Mesodermal cell (in vitro differentiated cells): ENCODE measurements around the gene SH3TC2. TPM values are rescaled to one million over a fixed set of nuclear protein-coding genes. Genes with fewer than 3 reads are reported as not detected.

ENCODE experiments used
- H3K27ac ChIP-seq: 2 replicates; pipeline ENCODE4 v1.7.0; 2013; ENCODE audit warnings: mild to moderate bottlenecking, low read depth, low read length, moderate library complexity; ENCODE audit not compliant: severe bottlenecking
- H3K36me3 ChIP-seq: 2 replicates; pipeline ENCODE4 v1.7.1; 2013; ENCODE audit warnings: mild to moderate bottlenecking, low read length, moderate library complexity; ENCODE audit not compliant: control insufficient read depth, insufficient read depth
- H3K4me1 ChIP-seq: one replicate; pipeline ENCODE4 v1.7.1; 2013; ENCODE audit warnings: mild to moderate bottlenecking, low read length; ENCODE audit not compliant: insufficient read depth, control insufficient read depth, poor library complexity, severe bottlenecking
- H3K4me3 ChIP-seq: 2 replicates; pipeline ENCODE4 v1.7.0; 2013; ENCODE audit warnings: low read length, control low read depth, mild to moderate bottlenecking; ENCODE audit not compliant: insufficient read depth, poor library complexity, severe bottlenecking; ENCODE audit errors: extremely low read depth
- H3K9me3 ChIP-seq: 2 replicates; pipeline ENCODE4 v1.7.1; 2013; ENCODE audit warnings: mild to moderate bottlenecking, low read length, moderate library complexity; ENCODE audit not compliant: control insufficient read depth
- WGBS, 2 experiments: methylation state at CpG; one replicate each; pipeline ENCODE4 v1.1.5; 2013; ENCODE audit warnings: missing lambda C conversion rate in 2 of 2; ENCODE audit not compliant: insufficient coverage in 2 of 2; 5-methylcytosine and 5-hydroxymethylcytosine counted together
- polyA plus RNA-seq, 2 experiments: library from polyadenylated mRNA; stranded (reverse); fragments of 50-300 nt; gene quantifications; one replicate each; pipeline ENCODE4 v1.2.3, GENCODE V29; 2013

SH3TC2 gene
- polyA plus RNA-seq (2013, experiment 1 of 2), result 0.85 TPM
- 1.4 TPM for polyA plus RNA-seq (2013, experiment 2 of 2)

GRCh38 chr5:149063017-149063687 lies at the start of gene SH3TC2:
TSS of gene SH3TC2 (minus strand) at chr5:149063062. CDS start at chr5:149063022, 40 bp downstream.
- H3K36me3 ChIP-seq, result no peaks in the 10 kb centered on the region
- H3K4me3 ChIP-seq, result no peak within 1 kb of the TSS
- WGBS, 2 experiments, result 10 to 14% methylated on average over 4 to 8 of the region's 9 CpGs
- H3K9me3 ChIP-seq, result peaks cover 11% of the 10 kb centered on the region
- peak within 1 kb of the TSS; percentile 98 for H3K27ac ChIP-seq
- H3K4me1 ChIP-seq, result peaks cover 27% of the 10 kb centered on the region

- H3K4me1 ChIP-seq, result peaks cover 7% of the 10 kb centered on the region
- no peak overlapping the region for H3K27ac ChIP-seq
- H3K9me3 ChIP-seq, result no peaks in the 10 kb centered on the region
- 100% methylated on average over 1 of the region's 4 CpGs; no CpG with 5 or more reads in 1 of the 2 experiments for WGBS, 2 experiments
- H3K4me3 ChIP-seq, result no peak overlapping the region
- H3K36me3 ChIP-seq, result no peaks in the 10 kb centered on the region
Observed at GRCh38 chr5:149110406-149110805, 47.5 kb upstream of the SH3TC2 start.

GRCh38 chr5:149108651-149109280 lies 45.9 kb upstream of the SH3TC2 start:
- Histone ChIP-seq H3K27ac (no peak overlapping the region), H3K9me3 (no peaks in the 10 kb centered on the region), H3K4me1 (no peaks in the 10 kb centered on the region), H3K36me3 (no peaks in the 10 kb centered on the region), H3K4me3 (no peak overlapping the region)
- WGBS, 2 experiments, result 91% methylated on average over 2 of the region's 2 CpGs; no CpG with 5 or more reads in 1 of the 2 experiments

- Histone ChIP-seq H3K4me3 (no peak overlapping the region), H3K27ac (no peak overlapping the region), H3K4me1 (no peaks in the 10 kb centered on the region), H3K36me3 (no peaks in the 10 kb centered on the region), H3K9me3 (peaks cover 11% of the 10 kb centered on the region)
Observed at GRCh38 chr5:149100331-149100730, 37.5 kb upstream of the SH3TC2 start.

GRCh38 chr5:149099920-149100319 lies 37.1 kb upstream of the SH3TC2 start:
- Histone ChIP-seq H3K4me3 (no peak overlapping the region), H3K27ac (no peak overlapping the region), H3K36me3 (no peaks in the 10 kb centered on the region), H3K4me1 (no peaks in the 10 kb centered on the region), H3K9me3 (peaks cover 11% of the 10 kb centered on the region)

DNA sequence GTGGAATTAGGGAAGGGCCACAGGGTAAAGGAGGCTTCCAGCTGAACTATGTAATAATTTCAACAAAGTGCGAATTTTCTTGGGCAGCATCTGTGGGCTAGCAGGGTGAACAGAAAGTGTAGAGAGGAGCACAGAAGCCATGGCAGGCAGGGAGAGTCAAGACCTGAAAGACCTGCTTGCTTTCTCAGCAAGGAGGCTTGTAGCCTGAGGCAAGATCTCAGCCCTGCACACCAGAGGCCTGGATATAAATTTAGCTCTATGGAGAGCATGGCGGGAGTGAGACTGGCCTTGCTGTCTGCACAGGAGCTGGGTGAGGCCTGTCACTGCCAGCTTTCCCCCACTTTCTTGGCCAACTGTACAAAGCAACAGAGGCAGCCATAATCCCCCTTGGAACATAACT lies 32.1 kb upstream of the SH3TC2 start:
- Histone ChIP-seq H3K36me3 (no peaks in the 10 kb centered on the region), H3K4me3 (no peak overlapping the region), H3K9me3 (peaks cover 6% of the 10 kb centered on the region), H3K4me1 (no peaks in the 10 kb centered on the region), H3K27ac (no peak overlapping the region)
- 89 to 96% methylated on average over 2 of the region's 2 CpGs for WGBS, 2 experiments

- 50% methylated on average over 2 of the region's 2 CpGs for WGBS, 2 experiments
- H3K9me3 ChIP-seq, result peaks cover 1% of the 10 kb centered on the region
- H3K27ac ChIP-seq, result no peak overlapping the region
- no peaks in the 10 kb centered on the region for H3K4me1 ChIP-seq
- H3K4me3 ChIP-seq, result no peak overlapping the region
- no peaks in the 10 kb centered on the region for H3K36me3 ChIP-seq
Observed at GRCh38 chr5:149093625-149094024, 30.8 kb upstream of the SH3TC2 start.

DNA sequence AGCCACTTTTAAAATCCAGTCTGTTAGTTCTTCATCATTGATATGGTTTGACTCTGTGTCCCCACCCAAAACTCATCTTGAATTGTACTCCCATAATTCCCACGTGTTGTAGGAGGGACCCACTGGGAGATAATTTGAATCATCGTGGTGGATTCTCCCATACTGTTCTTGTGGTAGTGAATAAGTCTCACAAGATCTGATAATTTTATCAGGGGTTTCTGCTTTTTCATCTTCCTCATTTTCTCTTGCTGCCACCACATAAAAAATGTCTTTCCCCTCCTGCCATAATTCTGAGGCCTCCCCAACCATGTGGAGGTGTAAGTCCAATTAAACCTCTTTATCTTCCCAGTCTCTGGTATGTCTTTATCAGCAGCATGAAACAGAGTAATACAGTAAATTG lies 26.9 kb upstream of the SH3TC2 start:
- H3K9me3 ChIP-seq, result no peaks in the 10 kb centered on the region
- H3K27ac ChIP-seq, result no peak overlapping the region
- H3K36me3 ChIP-seq, result no peaks in the 10 kb centered on the region
- H3K4me1 ChIP-seq, result no peaks in the 10 kb centered on the region
- no peak overlapping the region for H3K4me3 ChIP-seq
- 73% methylated on average over 2 of the region's 2 CpGs; no CpG with 5 or more reads in 1 of the 2 experiments for WGBS, 2 experiments

DNA sequence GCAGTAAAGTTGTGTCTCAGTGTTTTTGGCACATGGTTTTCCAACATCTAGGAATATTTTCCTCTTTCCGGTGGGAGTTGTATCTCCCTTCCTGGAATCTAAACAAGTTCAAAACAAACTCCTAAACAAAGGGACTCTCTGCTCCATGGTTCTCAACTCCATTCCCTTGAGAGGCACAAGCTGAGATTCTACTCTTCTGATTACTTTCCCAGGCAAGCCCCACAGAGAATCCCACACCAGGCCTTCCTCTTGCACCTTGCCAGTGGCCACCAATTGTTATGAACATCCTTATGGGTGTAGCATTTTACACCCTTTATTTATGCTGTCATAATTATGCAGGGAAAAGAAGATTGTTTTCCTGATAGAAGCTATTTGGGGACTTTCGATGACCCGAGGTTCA lies 25.8 kb upstream of the SH3TC2 start:
- Histone ChIP-seq H3K27ac (no peak overlapping the region), H3K36me3 (no peaks in the 10 kb centered on the region), H3K4me1 (no peaks in the 10 kb centered on the region), H3K4me3 (no peak overlapping the region), H3K9me3 (no peaks in the 10 kb centered on the region)
- 95% methylated on average over 3 of the region's 3 CpGs; no CpG with 5 or more reads in 1 of the 2 experiments for WGBS, 2 experiments

- H3K36me3 ChIP-seq, result no peaks in the 10 kb centered on the region
- H3K9me3 ChIP-seq, result no peaks in the 10 kb centered on the region
- WGBS, 2 experiments, result 78 to 95% methylated on average over 4 to 5 of the region's 5 CpGs
- H3K4me3 ChIP-seq, result no peak overlapping the region
- H3K27ac ChIP-seq, result no peak overlapping the region
- no peaks in the 10 kb centered on the region for H3K4me1 ChIP-seq
Observed at GRCh38 chr5:149083846-149084245, 21.0 kb upstream of the SH3TC2 start.

DNA sequence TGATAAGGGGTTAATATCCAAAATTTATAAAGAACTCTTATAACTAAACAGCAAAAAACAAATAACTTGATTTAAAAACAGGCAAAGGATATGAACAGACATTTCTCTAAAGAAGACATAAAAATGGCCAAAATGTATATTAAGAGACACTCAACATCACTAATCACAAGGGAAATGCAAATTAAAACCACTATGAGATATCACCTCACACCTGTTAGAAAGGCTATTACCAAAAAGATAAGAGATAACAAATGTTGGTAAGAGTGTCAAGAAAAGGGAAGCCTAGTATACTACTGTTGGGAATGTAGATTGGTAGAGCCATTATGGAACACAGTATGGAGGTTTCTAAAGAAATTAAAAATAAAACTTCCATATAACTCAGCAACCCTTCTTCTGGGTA lies 19.4 kb upstream of the SH3TC2 start:
- Histone ChIP-seq H3K27ac (no peak overlapping the region), H3K36me3 (no peaks in the 10 kb centered on the region), H3K4me3 (no peak overlapping the region), H3K4me1 (no peaks in the 10 kb centered on the region), H3K9me3 (no peaks in the 10 kb centered on the region)
